GM06990 (cell line): ENCODE results near the gene TMEM258.

Experiments used
- DNase-seq: peaks from one replicate; pipeline ENCODE4 v3.0.0-alpha.2; 2011; ENCODE audit not compliant: insufficient read length; ENCODE audit errors: extremely low read depth
- H3K27me3 ChIP-seq: replicated peaks from 2 replicates; pipeline ENCODE4 v1.6.0; 2011; ENCODE audit warnings: low read length; ENCODE audit not compliant: control insufficient read depth, insufficient read depth
- H3K36me3 ChIP-seq: 2 replicates; pipeline ENCODE4 v1.5.1; 2011; ENCODE audit warnings: low read length; ENCODE audit not compliant: control insufficient read depth, insufficient read depth
- H3K4me3 ChIP-seq: replicated peaks from 2 replicates; pipeline ENCODE4 v1.5.1; 2011; ENCODE audit warnings: low read depth, mild to moderate bottlenecking, control low read depth, low read length
- CTCF ChIP-seq: IDR thresholded peaks from 2 replicates; pipeline ENCODE4 v1.5.1; 2011; ENCODE audit warnings: low read length, control low read depth, mild to moderate bottlenecking, inconsistent platforms; ENCODE audit not compliant: insufficient read depth, poor library complexity, severe bottlenecking

The TMEM258 gene

GRCh38 chr11:61805146-61805545 is 12.7 kb upstream of the TMEM258 start:
- no peak overlapping the region for H3K4me3 ChIP-seq
- H3K27me3 ChIP-seq: no peaks in the 10 kb centered on the region
- peaks cover 26% of the 10 kb centered on the region for H3K36me3 ChIP-seq
- DNase-seq: no peak
- TF ChIP-seq CTCF: no peak

GRCh38 chr11:61803889-61804647 is 11.7 kb upstream of the TMEM258 start:
- no peak for DNase-seq
- Histone ChIP-seq H3K4me3 (no peak overlapping the region), H3K36me3 (peaks cover 27% of the 10 kb centered on the region), H3K27me3 (no peaks in the 10 kb centered on the region)
- TF ChIP-seq CTCF: no peak

GRCh38 chr11:61802605-61803004 is 10.2 kb upstream of the TMEM258 start:
- Histone ChIP-seq H3K27me3 (no peaks in the 10 kb centered on the region), H3K36me3 (peaks cover 25% of the 10 kb centered on the region), H3K4me3 (no peak overlapping the region)
- DNase-seq: no peak
- no peak for TF ChIP-seq CTCF

- H3K4me3 ChIP-seq: no peak overlapping the region
- DNase-seq: no peak
- H3K27me3 ChIP-seq: no peaks in the 10 kb centered on the region
- peaks cover 23% of the 10 kb centered on the region for H3K36me3 ChIP-seq
- TF ChIP-seq CTCF: no peak
These were observed 8.2 kb upstream of the TMEM258 start for GRCh38 chr11:61800331-61801281.

- no peak for TF ChIP-seq CTCF
- DNase-seq: no peak
- Histone ChIP-seq H3K27me3 (no peaks in the 10 kb centered on the region), H3K36me3 (peaks cover 24% of the 10 kb centered on the region), H3K4me3 (no peak overlapping the region)
These were observed 7.4 kb upstream of the TMEM258 start for GRCh38 chr11:61799665-61800284.
